ENCODE results near the gene FOXA3.

DNA sequence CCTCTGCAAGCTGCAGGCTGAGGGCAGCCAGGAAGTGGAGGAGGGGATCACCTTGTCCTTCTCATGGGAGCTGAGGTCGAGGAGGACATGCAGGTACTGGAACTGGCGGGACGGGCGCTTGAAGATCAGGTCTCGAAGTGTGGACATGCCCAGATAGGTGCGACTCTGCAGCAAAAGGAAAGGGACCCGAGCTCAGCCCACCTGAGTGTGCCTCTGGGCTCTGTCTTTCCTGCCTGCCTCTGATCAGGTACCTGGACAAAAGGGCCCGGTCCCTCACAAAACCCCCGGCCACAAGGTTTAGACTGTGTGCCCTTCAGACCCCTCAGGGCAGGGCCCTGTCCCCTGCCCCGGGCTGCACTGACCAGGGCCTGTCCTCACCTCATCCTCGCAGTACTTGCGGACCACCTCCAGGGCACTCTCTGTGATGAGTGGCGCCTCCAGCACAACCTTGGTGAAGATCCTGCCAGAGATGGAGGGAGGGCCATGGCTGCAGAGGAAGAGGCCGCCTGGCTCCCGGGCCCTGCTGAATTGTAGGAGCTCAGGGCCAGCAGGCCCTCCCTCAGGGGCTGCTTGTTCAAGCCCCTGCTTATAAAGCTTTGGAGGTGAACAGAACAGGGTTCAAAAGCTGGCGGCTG lies 36.5 kb upstream of the FOXA3 start:
- TF ChIP-seq ZNF274 (IDR thresholded peaks at IDR 0.05; ENCODE audit: low read depth, low read length) (no peak), SUZ12 (IDR thresholded peaks at IDR 0.05; ENCODE audit: extremely low read depth, insufficient read depth, insufficient read length) (no peak)

Data from NT2/D1 (cell line).